B cell (primary cell): Measurements from ENCODE around the gene VPS26B.
"Not testable (repeated sequence)": the region's sequence is repeated elsewhere in the genome, so short reads cannot be mapped to it uniquely, and the experiment has no call there.

Source experiments
- CTCF ChIP-seq: fragments of 200-600 bp; IDR thresholded peaks from one replicate; pipeline ENCODE4 v1.8.0; 2022; ENCODE audit warnings: antibody characterized with exemption, mild to moderate bottlenecking
- EZH2 ChIP-seq: IDR thresholded peaks from 2 replicates; pipeline ENCODE4 v1.6.1; 2012; ENCODE audit warnings: borderline replicate concordance, low read depth, mild to moderate bottlenecking, moderate library complexity, low read length; ENCODE audit not compliant: insufficient read depth, poor library complexity, severe bottlenecking

- not testable (repeated sequence) for TF ChIP-seq CTCF, EZH2
Measured at GRCh38 chr11:134255184-134255561, 30.7 kb downstream of the VPS26B start.
